ENCODE data around the gene HES1. TPM values are rescaled to one million over a fixed set of nuclear protein-coding genes. Genes with fewer than 3 reads are reported as not detected.
A peak's percentile ranks its signal among the peaks of the same experiment; 100 is the strongest.
"Not testable (repeated sequence)": the region's sequence is repeated elsewhere in the genome, so short reads cannot be mapped to it uniquely, and the experiment has no call there.

The HES1 gene, protein sequence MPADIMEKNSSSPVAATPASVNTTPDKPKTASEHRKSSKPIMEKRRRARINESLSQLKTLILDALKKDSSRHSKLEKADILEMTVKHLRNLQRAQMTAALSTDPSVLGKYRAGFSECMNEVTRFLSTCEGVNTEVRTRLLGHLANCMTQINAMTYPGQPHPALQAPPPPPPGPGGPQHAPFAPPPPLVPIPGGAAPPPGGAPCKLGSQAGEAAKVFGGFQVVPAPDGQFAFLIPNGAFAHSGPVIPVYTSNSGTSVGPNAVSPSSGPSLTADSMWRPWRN
- 1 to 10 TPM; 2.4 to 3.1 TPM for total RNA-seq
- 1.0 to 1.6 reads per million in 2 donors for total RNA-seq

DNA sequence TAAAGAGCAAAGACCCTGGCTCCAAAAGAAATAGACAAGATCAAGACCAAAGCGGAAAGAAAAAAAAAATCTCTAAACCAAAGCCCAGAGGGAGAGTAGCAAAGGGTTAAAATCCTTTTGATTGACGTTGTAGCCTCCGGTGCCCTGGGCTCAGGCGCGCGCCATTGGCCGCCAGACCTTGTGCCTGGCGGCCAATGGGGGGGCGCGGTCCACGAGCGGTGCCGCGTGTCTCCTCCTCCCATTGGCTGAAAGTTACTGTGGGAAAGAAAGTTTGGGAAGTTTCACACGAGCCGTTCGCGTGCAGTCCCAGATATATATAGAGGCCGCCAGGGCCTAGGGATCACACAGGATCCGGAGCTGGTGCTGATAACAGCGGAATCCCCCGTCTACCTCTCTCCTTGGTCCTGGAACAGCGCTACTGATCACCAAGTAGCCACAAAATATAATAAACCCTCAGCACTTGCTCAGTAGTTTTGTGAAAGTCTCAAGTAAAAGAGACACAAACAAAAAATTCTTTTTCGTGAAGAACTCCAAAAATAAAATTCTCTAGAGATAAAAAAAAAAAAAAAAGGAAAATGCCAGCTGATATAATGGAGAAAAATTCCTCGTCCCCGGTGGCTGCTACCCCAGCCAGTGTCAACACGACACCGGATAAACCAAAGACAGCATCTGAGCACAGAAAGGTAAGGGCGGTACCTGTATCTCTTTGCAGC, at the start of gene HES1:
HES1 (plus strand) TSS at position 343 of the 713 bp plus-strand sequence; CDS start at position 576, 233 bp downstream.
- peak within 1 kb of the TSS; percentile 87 for H3K27ac Mint-ChIP-seq
- ATAC-seq = peak; percentile 40

DNA sequence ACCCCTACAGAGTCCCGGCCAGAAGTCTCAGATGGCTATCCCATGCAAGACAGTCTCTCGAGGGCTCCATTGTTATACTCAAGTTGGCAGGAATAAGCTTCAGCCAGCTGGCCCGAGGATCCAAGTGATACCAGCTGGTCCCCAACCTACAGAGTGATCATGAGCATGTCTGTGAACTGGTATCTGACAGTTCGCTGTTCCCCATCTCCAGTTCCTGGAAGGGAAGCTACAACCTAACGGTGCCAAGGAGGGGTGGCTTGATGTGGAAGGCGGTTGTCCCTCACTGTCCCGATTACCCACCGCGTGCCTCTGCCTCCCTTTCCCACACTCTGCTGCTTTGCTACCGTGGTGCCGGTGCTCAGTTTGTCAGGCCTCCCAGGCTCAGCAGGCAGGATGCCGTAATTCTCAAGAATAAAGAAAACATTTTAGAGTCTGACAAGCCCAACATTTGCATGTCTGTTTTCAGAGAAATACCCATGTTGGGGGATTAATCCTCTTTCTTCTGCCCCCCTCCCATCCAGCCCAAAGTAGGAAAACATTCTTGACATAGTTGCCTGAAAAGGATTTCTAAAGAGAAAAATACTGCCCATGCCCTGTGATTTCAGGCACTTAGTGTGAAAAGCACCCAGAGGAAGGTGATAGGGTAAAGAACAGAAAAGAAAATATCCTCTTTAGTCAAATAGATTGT, 49.4 kb upstream of the HES1 start:
- no peak for ATAC-seq
- Mint-ChIP-seq H3K4me1 (peaks cover 6% of the 10 kb centered on the region), H3K27ac (no peak overlapping the region), H3K27me3 (peaks cover 32% of the 10 kb centered on the region), H3K36me3 (ENCODE audit: low read depth) (no peaks in the 10 kb centered on the region), H3K4me3 (no peak overlapping the region)
- DNase-seq = no peak
- H3K9me3 ChIP-seq (ENCODE audit: control insufficient read depth, low read length, poor library complexity, severe bottlenecking) = no peaks in the 10 kb centered on the region

More for the DNA sequence above, at the start of gene HES1:
- DNase-seq = peak in 1 of 3 donors; percentile 23
- peaks cover 7% of the 10 kb centered on the region for H3K36me3 Mint-ChIP-seq (ENCODE audit: low read depth)
- H3K9me3 ChIP-seq (ENCODE audit: control insufficient read depth, low read length, poor library complexity, severe bottlenecking) = no peaks in the 10 kb centered on the region
- peaks cover 42% of the 10 kb centered on the region for H3K4me1 Mint-ChIP-seq
- peaks cover 45% of the 10 kb centered on the region for H3K27me3 Mint-ChIP-seq
- peak within 1 kb of the TSS; percentile 89 for H3K4me3 Mint-ChIP-seq

DNA sequence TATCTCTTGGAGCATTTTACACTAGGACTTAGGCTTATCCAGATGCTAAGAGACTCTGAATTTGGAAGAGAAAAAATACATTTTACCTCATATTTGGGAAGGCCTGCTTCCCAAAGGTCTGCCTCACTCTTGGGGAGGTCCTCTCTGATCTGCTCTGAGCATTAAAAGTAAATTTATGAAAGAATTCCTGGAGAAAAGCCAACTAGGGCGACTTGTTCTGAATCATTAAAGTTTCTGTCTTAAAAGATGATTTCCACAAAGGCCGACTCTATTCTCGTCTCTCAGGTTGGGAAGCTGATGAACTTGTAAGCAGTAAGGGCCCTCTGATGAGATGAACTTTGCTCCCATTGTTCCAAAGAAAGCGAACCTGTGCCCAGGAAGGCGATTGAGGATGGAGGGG, 48.7 kb upstream of the HES1 start:
- Mint-ChIP-seq H3K36me3 (ENCODE audit: low read depth) (no peaks in the 10 kb centered on the region), H3K4me3 (no peak overlapping the region), H3K4me1 (peaks cover 6% of the 10 kb centered on the region), H3K27me3 (peaks cover 29% of the 10 kb centered on the region), H3K27ac (no peak overlapping the region)
- DNase-seq (no peak), ATAC-seq (no peak)
- no peaks in the 10 kb centered on the region for H3K9me3 ChIP-seq (ENCODE audit: control insufficient read depth, low read length, poor library complexity, severe bottlenecking)

DNA sequence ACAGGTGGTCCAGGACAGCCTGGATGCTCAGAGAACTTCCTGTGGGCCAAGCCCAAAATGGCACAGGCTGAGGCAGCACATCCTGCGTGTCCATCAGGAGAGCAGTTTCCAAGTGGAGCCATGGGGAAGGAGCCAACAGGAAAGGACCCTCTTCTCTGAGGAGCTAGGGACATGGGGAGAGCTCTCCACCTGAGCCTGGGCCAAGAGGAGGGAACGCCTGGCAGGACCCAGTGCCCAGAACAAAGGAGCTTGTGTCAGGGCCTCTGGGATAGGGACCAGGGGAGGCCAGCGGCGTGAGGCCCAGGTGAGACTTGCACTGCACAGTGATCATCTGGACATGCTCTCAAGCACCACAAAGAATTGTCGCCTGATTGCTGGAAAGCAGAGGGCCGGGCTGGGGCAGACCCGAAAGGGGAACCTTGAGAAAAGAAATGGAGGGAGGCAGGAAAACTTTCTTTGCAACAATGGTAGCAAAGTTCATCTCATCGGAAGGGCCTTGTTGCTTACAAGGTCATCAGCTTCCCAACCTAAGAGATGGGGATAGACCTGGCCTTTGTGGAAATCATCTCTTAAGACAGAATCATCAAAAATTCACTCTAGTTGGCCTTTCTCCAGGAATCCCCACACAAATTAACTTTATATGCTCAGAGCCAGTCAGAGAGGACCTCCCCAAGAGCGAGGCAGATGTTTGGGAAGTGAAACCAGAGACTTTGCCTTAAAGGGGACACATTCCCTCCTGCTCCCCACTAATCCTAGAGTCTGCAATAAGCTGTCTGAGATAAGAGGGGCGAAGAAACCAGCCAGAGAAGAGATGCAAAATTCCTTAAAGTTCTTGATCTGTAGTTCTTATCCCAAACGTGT, 47.7 kb upstream of the HES1 start:
- Mint-ChIP-seq H3K4me3 (no peak overlapping the region), H3K27ac (no peak overlapping the region), H3K4me1 (peaks cover 6% of the 10 kb centered on the region), H3K36me3 (ENCODE audit: low read depth) (no peaks in the 10 kb centered on the region), H3K27me3 (peaks cover 21% of the 10 kb centered on the region)
- ATAC-seq (no peak), DNase-seq (no peak)
- no peaks in the 10 kb centered on the region for H3K9me3 ChIP-seq (ENCODE audit: control insufficient read depth, low read length, poor library complexity, severe bottlenecking)

DNA sequence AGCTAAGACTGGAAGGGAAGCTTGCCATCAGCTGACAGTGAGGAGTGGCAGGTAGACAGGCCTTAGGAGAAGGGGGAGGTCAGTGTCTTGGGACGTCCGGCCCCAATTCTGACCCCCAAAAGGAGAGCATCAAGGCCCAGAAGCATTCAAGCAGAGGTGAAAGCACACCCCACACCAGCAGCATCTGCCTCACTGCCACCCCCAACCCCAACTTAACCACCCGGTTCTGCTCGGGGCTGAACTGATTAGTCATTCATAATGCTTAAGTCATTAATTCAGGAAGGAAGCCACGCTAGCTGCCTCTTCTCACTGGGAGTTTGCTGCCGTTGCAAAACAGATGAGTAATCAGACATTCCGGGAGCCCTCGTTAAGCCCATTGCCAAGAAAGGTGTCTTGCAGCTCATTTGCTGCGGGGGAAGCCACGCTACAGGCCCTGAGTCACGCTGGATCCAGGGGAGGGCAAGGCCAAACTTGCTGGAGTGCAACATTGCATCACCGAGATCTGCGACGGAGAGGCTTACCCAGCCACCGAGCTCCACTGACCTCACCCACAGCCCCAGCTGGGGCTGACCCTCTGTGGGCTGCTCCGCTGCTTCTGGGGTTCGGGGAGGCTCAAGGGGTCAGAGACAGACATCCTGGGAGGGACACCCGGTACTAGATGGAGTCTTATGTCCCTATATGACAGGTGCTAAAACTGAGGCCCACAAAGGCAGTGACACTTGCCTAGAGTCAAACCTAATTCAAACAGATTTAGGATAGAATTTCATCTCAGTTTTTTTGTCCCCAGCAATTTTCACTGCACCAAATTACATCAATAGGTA, 46.4 kb upstream of the HES1 start:
- peaks cover 21% of the 10 kb centered on the region for H3K27me3 Mint-ChIP-seq
- ATAC-seq (peak; percentile 59), DNase-seq (no peak)
- H3K9me3 ChIP-seq (ENCODE audit: control insufficient read depth, low read length, poor library complexity, severe bottlenecking) = no peaks in the 10 kb centered on the region
- peaks cover 2% of the 10 kb centered on the region for H3K4me1 Mint-ChIP-seq
- H3K27ac Mint-ChIP-seq = no peak overlapping the region
- no peaks in the 10 kb centered on the region for H3K36me3 Mint-ChIP-seq (ENCODE audit: low read depth)
- H3K4me3 Mint-ChIP-seq = no peak overlapping the region

DNA sequence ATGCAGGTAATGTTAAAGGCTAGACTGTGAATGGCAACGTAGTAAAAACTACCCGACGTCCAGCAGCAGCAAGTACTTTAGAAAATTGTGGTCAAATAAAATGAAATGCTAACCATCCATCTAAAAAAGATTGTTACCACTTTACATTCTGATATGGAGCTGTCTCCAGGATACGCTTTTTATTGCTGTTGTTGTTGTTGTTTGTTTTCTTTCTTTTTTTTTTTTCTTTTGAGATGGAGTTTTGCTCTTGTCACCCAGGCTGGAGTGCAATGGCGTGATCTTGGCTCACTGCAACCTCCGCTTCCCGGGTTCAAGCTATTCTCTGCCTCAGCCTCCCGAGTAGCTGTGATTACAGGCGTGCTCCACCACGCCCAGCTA, 45.8 kb upstream of the HES1 start:
- H3K4me1 Mint-ChIP-seq; ATAC-seq; H3K9me3 ChIP-seq (ENCODE audit: control insufficient read depth, low read length, poor library complexity, severe bottlenecking); DNase-seq; H3K36me3 Mint-ChIP-seq (ENCODE audit: low read depth); H3K27ac Mint-ChIP-seq: not testable (repeated sequence)
- Mint-ChIP-seq H3K4me3 (peak overlapping the region; percentile 63), H3K27me3 (peaks cover 16% of the 10 kb centered on the region)

DNA sequence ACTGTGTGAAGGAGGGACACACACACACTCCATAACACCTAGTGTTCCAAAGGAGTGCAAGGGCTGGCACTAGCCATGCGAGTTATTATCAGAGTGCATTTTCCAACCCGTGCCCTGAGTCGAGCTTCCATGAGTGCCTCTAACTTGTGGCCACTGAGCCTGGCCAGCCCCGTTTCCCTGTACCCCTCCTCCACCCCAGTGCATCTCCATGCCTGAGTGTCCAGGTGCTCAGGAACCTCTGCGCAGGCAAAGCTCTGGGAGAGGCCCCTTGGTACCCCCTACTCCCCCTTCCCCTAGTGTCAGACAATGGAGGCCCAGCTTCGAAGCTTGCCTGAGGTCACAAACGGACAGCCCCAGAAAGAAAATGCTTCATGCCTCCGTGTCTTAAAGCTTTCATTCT, 45.2 kb upstream of the HES1 start:
- no peak overlapping the region for H3K27ac Mint-ChIP-seq
- ATAC-seq = no peak

DNA sequence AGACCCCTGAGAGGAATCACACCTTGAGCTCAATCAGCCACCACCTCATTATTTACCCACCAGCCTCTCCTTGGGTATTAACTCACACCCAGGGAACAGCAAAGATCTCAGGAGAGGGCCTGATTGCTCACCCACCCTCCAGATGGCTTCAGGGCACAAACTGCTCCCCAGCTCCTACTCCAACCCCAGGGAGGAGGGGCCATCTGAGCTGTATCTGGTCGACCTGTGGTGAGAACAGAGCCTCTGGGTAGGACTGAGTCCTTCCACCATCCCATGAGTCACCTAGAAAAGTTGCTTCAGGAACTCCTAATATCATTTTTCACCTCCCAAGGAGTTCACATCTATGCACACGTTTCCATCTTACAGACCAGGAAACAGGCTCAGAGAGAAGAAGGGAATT, 44.8 kb upstream of the HES1 start:
- H3K36me3 Mint-ChIP-seq (ENCODE audit: low read depth) = no peaks in the 10 kb centered on the region
- H3K4me1 Mint-ChIP-seq = peaks cover 12% of the 10 kb centered on the region

More for the DNA sequence above, 45.2 kb upstream of the HES1 start:
- Mint-ChIP-seq H3K4me3 (peak overlapping the region; percentile 63), H3K4me1 (peaks cover 9% of the 10 kb centered on the region), H3K36me3 (ENCODE audit: low read depth) (no peaks in the 10 kb centered on the region), H3K27me3 (peaks cover 15% of the 10 kb centered on the region)
- no peak for DNase-seq
- no peaks in the 10 kb centered on the region for H3K9me3 ChIP-seq (ENCODE audit: control insufficient read depth, low read length, poor library complexity, severe bottlenecking)

DNA sequence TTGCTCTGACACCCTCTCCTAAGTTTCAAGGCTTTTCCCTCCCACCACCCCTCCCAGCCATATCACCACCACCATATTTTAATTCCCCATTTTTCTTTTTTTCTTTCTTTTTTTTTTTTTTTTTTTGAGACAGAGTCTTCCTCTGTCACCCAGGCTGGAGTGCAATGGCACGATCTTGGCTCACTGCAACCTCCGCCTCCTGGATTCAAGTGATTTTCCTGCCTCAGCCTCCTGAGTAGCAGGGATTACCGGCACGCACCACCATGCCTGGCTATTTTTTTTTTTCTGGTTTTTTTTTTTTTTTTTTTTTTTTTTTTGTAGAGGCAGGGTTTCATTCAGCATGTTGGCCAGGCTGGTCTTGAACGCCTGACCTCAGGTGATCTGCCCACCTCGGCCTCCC, 44.1 kb upstream of the HES1 start:
- ATAC-seq; H3K9me3 ChIP-seq (ENCODE audit: control insufficient read depth, low read length, poor library complexity, severe bottlenecking); H3K36me3 Mint-ChIP-seq (ENCODE audit: low read depth); H3K4me3 Mint-ChIP-seq; H3K27ac Mint-ChIP-seq; DNase-seq: not testable (repeated sequence)
- peaks cover 11% of the 10 kb centered on the region for H3K27me3 Mint-ChIP-seq
- peaks cover 14% of the 10 kb centered on the region for H3K4me1 Mint-ChIP-seq

More for the DNA sequence above, 44.8 kb upstream of the HES1 start:
- H3K27me3 Mint-ChIP-seq = peaks cover 15% of the 10 kb centered on the region
- H3K4me3 Mint-ChIP-seq = no peak overlapping the region
- ATAC-seq (no peak), DNase-seq (no peak)
- H3K9me3 ChIP-seq (ENCODE audit: control insufficient read depth, low read length, poor library complexity, severe bottlenecking) = no peaks in the 10 kb centered on the region
- H3K27ac Mint-ChIP-seq = no peak overlapping the region

DNA sequence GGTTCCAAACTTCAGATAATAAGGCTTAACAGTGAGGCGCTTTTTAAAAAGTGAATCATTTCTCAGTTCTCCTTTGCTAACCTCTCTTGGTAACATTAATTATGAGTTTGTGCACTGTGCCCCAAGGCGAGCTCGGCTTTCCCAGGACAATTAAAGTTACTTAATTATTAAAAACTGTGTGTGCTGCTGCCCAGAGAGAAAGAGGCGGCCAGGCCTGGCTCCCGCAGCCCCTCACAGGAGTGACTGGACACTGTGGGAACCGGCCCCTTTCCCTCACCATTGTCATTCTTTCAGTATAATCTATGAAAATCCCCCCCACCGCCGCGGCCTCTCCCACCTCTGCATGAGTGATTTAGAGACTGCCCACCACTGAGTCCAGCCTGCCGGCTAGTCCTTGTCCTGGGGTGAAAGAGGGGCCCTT, 43.1 kb upstream of the HES1 start:
- Mint-ChIP-seq H3K4me1 (peaks cover 14% of the 10 kb centered on the region), H3K27me3 (peaks cover under 1% of the 10 kb centered on the region), H3K4me3 (no peak overlapping the region), H3K27ac (no peak overlapping the region), H3K36me3 (ENCODE audit: low read depth) (no peaks in the 10 kb centered on the region)
- H3K9me3 ChIP-seq (ENCODE audit: control insufficient read depth, low read length, poor library complexity, severe bottlenecking) = no peaks in the 10 kb centered on the region
- DNase-seq (no peak), ATAC-seq (no peak)

DNA sequence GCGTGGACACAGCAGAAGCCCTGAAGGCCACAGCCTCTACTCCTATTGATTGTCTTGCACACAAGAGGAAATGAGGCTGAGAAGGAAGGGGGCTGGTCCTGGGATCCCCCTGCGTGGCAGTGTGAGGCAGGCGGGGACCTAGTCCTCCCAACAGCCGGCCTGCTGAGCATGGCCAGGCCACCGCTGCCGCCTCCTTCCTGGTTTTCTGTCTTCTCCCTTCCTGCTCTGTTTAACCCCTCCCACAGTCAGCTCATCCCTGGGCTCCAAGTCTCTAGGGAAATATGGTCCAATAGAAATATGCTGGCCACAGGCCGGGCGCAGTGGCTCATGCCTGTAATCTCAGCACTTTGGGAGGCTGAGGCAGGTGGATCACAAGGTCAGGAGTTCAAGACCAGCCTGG, 42.1 kb upstream of the HES1 start:
- H3K9me3 ChIP-seq (ENCODE audit: control insufficient read depth, low read length, poor library complexity, severe bottlenecking) = no peaks in the 10 kb centered on the region
- H3K4me3 Mint-ChIP-seq = no peak overlapping the region
- ATAC-seq (no peak), DNase-seq (no peak)
- no peak overlapping the region for H3K27ac Mint-ChIP-seq
- no peaks in the 10 kb centered on the region for H3K36me3 Mint-ChIP-seq (ENCODE audit: low read depth)
- H3K27me3 Mint-ChIP-seq = peaks cover 6% of the 10 kb centered on the region
- peaks cover 14% of the 10 kb centered on the region for H3K4me1 Mint-ChIP-seq

DNA sequence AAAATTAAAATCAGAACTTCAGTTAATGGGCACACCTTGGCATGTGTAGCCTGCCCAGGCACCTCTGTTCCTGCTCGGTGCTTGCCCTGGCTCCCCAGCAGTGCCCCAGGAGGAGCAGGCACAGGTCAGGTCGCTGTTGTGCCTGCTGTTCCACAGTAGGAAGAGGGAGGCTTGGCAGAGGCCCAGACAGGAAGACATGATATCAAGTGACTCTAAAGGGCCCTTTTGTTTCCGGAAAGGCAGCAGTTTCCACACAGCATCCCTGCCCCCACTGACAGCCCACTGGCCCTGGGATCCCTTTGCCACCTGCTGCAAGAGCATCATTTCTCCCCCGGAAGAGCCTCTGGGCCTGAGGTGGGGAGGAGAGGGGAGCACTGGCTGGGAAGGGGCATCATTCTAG, 40.5 kb upstream of the HES1 start:
- Mint-ChIP-seq H3K36me3 (ENCODE audit: low read depth) (no peaks in the 10 kb centered on the region), H3K27me3 (peaks cover 22% of the 10 kb centered on the region), H3K27ac (peak overlapping the region; percentile 49), H3K4me3 (no peak overlapping the region), H3K4me1 (peaks cover 14% of the 10 kb centered on the region)
- H3K9me3 ChIP-seq (ENCODE audit: control insufficient read depth, low read length, poor library complexity, severe bottlenecking) = no peaks in the 10 kb centered on the region
- ATAC-seq (no peak), DNase-seq (no peak)

All from T-helper 17 cell (primary cell).